ENCODE results near the gene ATXN7. TPM values are rescaled to one million over a fixed set of nuclear protein-coding genes. Genes with fewer than 3 reads are reported as not detected.

Gene ATXN7
- total and polyA plus RNA-seq, 10 of the 15 experiments (the other 5 are each of a cell fraction or from before 2014, with no cell fraction given) = 0.83 to 24.6 (median 8.5) TPM

DNA sequence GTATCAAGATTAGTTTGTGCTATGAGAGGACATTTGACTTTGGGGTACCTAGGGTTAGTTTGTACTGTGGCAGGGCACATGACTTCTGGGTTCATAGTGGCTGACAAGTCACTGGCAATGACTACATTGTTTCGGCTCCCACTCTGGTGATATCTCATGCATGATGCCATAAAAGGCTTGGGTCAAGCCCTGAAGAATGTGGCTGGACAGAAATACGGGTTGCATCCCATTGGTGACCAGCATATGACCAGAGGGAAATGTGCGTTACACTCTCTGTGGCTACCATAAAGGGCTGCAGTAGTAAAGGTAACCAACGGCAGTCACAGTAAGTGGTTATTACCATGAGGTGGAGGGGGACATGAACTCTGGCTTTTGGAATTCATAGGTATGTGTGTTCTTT lies 18.5 kb upstream of the ATXN7 start:
- ChIA-PET SMC1A (ENCODE audit: uncharacterized antibody, unreplicated experiment) (no interaction called here), CTCF (no interaction called here)
- no peak for ATAC-seq

More for the DNA sequence above, 18.5 kb upstream of the ATXN7 start:
- no TSS peak for BruUV-seq (replicated peaks)
- intact Hi-C loops (cut with micrococcal nuclease; ENCODE audit: unreplicated experiment) (no loop called here), in situ Hi-C loops (cut with MboI) (no loop called here)
- Histone ChIP-seq H3K9me3 (replicated peaks; ENCODE audit: control insufficient read depth, insufficient read depth, low read length) (no peaks in the 10 kb centered on the region; the same call in 1 of the 3 replicates), H3K27me3 (replicated peaks in 1 of 2; ENCODE audit: control insufficient read depth in 2 of 2, insufficient read depth in 2 of 2, low read length in 1 of 2) (no peaks in the 10 kb centered on the region), H3K4me1 (ENCODE audit: control insufficient read depth, insufficient read depth, low read length) (no peaks in the 10 kb centered on the region), H3K27ac (ENCODE audit: control insufficient read depth, insufficient read depth) (no peak overlapping the region), H3K4me2 (ENCODE audit: control insufficient read depth, insufficient read depth) (no peak overlapping the region), H3K4me3 (no peak overlapping the region), H2AFZ (ENCODE audit: control insufficient read depth, low read depth, low read length) (no peak overlapping the region), H4K20me1 (ENCODE audit: control insufficient read depth, insufficient read depth) (no peaks in the 10 kb centered on the region), H3K36me3 (ENCODE audit: control insufficient read depth in 2 of 2, insufficient read depth in 2 of 2, low read length in 1 of 2) (no peaks in the 10 kb centered on the region; a peak in 1 of 4 replicates), H3K9ac (ENCODE audit: control insufficient read depth, insufficient read depth, low read length) (no peak overlapping the region), H3K79me2 (ENCODE audit: control insufficient read depth, insufficient read depth, low read length) (no peaks in the 10 kb centered on the region; the same call in none of the 2 replicates)
- DNase-seq (ENCODE audit: low read depth, low spot score) = no peak
- WGBS (ENCODE audit: insufficient coverage, insufficient replicate concordance, low lambda C conversion rate, missing lambda C conversion rate) = 87% methylated on average over 4 of the region's 4 CpGs
- ChIA-PET RAD21 (ENCODE audit: unreplicated experiment) (no interaction called here), POLR2A (no interaction called here)
- FAIRE-seq = no peak
- TF ChIP-seq E4F1 (IDR thresholded peaks at IDR 0.05; ENCODE audit: borderline replicate concordance, partially characterized antibody) = no peak
- TF ChIP-seq ZNF274 (IDR thresholded peaks at IDR 0.05; ENCODE audit: insufficient read depth, insufficient read length) = no peak
- TF ChIP-seq ZZZ3 (IDR thresholded peaks at IDR 0.05; ENCODE audit: control insufficient read depth, insufficient read length, low read depth) = no peak
- no peak for TF ChIP-seq NRF1 (conservative IDR thresholded peaks at IDR 0.05; ENCODE audit: low read depth, low read length)
- TF ChIP-seq HDGF (IDR thresholded peaks at IDR 0.05) = no peak
- TF ChIP-seq PAX5 (IDR thresholded peaks at IDR 0.05; ENCODE audit: borderline replicate concordance, low read depth, low read length) = no peak
- TF ChIP-seq ATF3 (IDR thresholded peaks at IDR 0.05; ENCODE audit: borderline replicate concordance, extremely low read depth, low read depth, low read length) = no peak
- TF ChIP-seq RELA (IDR thresholded peaks at IDR 0.05; ENCODE audit: borderline replicate concordance, partially characterized antibody) = no peak
- no peak for TF ChIP-seq TARDBP (IDR thresholded peaks at IDR 0.05; ENCODE audit: borderline replicate concordance)
- no peak for TF ChIP-seq NFXL1 (IDR thresholded peaks at IDR 0.05; ENCODE audit: borderline replicate concordance)

Data from GM12878 (cell line).